GM19025 (cell line): ENCODE data around the gene MBOAT1.

ENCODE experiments used
- ATAC-seq: cut with Tn5 transposase; IDR thresholded peaks from one replicate; pipeline ENCODE4 v1.9.1; 2021; ENCODE audit warnings: mild to moderate bottlenecking, low read depth, moderate library complexity; ENCODE audit not compliant: unreplicated experiment

Gene MBOAT1

DNA sequence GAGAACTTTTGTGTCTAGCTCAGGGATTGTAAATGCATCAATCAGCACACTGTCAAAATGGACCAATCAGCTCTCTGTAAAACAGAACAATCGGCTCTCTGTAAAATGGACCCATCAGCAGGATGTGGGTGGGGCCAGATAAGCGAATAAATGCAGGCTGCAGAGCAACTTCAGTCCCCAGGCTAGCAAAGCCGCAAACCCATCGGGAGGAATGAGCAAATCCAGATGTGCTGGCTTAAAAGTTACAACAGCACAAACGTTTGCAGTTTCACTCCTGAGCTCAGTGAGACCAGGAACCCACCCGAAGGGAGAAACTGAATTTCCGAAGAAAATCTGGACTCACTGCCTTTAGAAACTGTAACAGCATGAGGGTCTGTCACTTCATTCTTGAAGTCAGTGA, 21.9 kb upstream of the MBOAT1 start:
- ATAC-seq = no peak

DNA sequence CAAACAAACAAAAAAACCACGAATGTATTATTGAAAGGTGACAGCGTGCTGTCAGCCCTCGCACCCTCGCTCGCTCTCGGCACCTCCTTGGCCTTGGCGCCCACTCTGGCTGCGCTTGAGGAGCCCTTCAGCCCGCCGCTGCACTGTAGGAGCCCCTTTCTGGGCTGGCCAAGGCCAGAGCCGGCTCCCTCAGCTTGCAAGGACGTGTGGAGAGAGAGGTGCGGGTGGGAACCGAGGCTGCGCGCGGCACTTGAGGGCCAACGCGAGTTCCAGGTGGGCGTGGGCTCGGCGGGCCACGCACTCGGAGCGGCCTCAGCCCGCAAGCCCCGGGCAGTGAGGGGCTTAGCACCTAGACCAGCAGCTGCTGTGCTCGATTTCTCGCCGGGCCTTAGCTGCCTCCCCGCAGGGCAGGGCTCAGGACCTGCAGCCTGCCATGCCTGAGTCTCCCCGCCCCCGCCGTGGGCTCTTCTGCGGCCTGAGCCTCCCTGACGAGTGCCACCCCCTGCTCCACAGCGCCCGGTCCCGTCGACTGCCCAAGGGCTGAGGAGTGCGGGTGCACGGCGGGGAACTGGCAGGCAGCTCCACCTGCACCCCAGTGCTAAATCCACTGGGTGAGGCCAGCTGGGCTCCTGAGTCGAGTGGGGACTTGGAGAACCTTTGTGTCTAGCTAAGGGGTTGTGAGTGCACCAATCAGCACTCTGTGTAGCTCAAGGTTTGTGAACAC, 20.9 kb upstream of the MBOAT1 start:
- ATAC-seq = no peak

DNA sequence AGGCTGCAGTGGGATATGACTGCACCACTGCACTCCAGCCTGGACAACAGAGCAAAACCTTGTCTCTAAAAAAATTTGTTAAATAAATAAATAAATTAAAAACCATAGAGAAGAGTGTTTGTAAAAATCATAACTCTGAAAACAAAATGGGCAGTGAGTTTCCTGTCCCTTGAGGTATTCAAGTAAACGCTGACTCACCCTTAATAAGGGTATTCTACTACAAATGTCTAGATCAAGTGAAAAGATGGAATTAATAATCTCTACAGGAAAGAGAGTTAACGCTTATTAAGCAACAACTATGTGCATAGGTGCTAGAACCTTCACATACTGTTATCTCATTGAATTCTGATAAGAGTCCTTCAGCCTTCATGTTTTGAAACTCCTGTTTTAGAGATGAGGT, 19.9 kb upstream of the MBOAT1 start:
- no peak for ATAC-seq

DNA sequence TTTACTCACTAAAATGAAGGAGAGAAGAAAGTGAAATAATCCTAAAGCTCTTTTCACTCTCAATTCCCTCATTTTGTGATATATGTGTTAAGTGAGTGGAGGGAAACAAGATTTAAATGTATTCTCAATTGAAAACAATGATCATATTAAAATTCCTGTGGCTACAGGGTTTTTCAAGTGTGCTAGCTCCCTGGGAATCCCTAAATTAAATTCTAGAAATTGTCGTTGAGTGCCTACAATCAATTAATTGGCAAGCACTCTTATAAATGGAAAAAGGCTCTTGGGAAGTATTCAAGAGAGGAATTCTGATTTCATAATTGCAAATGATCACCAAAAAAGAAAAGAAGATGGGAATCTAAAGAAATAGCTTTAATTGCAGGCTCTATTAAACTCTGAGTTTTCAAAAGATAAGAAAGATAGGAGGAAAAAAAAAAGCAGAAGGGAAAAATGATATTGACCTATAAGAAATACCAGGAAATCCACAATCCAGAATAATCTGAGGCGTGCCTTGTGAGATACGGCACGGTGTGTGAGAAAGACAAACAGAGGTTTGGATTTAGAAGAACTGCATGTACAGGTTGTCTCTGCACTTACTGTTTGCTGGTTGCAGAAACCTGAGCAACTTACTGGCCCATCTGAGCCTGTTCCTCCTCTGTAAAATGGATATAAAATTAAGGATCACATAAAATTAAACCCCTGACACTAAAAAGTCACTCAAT, 18.3 kb upstream of the MBOAT1 start:
- no peak for ATAC-seq

DNA sequence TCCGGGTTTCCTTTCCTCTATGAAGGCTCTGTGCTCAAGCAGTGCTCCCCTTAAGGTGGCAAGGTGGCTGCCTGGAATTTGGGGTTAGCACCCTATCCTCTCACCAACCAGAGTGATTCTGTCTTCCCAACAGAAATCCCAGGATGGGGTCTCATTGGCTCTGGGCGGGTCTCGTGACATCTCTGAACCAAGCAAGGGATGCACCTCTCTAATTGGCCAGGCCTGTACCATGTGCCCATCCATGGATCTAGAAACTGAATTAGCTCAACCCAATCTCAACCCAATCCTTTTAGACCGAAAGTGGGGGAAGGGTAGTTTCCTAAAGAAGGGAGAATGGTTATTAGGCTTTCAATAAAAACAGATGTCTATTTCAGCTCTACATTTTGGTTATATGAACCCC, 17.6 kb upstream of the MBOAT1 start:
- no peak for ATAC-seq

DNA sequence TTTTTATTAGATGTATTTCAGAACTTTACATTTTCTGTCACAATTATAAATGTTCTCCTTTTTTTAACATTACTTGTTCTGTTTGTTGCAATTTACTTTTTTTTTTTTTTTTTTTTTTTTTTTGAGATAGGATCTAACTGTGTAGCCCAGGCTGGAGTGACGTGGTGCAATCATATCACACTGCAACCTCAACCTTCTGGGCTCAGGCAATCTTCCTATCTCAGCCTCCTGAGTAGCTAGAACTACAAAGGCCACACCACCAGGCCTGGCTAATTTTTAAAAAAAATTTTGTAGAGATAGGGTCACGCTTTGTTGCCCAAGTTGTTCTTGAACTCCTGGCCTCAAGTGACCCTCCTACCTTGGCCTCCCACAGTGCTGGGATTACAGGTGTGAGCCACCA, 15.1 kb upstream of the MBOAT1 start:
- ATAC-seq = no peak

DNA sequence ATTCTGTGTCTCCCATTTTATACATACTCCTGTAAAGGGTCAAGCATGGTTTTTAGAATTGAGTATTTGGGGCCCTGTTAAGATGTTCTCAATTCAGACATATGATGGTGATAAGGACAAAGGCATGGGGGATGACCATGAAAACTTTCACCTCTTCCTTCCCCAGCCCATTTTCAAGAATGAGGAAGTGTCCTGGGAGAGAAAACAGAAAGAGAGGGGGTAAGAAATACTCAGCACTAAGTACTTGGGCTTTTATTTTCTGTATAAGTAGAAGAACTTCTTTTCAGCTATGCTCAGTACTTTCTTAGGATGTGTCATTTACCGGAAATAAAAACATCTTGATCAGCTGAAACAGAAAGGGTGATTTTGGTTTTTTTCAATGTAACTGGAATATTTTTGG, 10.9 kb upstream of the MBOAT1 start:
- no peak for ATAC-seq

DNA sequence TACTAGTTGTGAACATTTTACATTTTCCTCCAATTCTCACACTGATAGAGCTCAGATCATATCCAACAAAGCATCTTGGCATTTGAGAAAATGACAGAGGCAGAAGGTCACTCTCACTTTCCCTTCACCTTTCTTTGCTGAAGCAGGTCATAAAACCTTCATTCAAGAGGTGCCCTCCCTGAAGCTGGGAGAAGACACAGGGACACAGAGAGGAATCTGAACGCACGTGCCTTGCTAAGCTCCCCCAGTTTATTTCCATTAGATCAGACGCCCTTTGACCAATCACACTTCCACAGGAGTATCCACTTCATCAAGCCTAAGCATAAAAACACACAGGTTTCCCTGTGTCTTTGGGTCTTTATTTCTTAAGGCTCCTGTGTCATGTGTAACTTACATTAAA, 9.2 kb upstream of the MBOAT1 start:
- no peak for ATAC-seq

DNA sequence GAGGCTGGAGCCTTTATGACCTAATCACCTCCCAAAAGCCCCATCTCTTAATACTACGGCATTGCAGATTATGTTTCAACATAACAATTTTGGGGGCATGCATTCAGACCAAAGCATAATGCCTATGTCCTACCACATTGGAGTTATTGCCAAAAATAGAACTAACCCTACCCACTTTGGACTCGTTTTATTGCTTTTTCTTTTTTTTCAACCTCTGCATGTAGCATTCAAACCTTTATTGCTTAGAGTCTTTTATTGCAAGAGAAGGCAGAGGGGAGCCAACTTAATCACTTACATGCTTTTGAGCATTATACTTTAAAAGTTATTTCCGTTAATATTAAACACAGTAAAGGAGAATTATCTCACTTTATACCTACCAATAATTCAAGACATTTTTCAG, 8.1 kb upstream of the MBOAT1 start:
- no peak for ATAC-seq

DNA sequence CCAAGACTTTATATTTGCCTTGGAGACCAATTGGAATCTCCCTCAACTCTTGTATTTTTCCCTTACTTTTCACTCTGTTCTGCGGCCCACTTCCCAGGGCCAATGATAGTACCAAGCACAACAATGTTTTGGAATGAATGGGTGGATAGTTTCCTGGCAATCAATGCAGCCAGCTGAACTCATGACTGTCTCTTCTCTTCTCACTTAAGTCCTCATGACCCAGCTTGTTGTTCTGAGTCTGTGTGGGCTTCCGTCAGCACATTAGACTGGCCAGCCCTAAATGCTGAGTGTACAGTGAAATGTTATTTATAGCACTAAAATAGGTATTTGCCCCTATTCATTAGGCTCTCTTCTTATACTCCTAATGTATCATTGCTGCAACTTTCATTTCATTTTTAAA, 5.6 kb upstream of the MBOAT1 start:
- ATAC-seq = no peak

DNA sequence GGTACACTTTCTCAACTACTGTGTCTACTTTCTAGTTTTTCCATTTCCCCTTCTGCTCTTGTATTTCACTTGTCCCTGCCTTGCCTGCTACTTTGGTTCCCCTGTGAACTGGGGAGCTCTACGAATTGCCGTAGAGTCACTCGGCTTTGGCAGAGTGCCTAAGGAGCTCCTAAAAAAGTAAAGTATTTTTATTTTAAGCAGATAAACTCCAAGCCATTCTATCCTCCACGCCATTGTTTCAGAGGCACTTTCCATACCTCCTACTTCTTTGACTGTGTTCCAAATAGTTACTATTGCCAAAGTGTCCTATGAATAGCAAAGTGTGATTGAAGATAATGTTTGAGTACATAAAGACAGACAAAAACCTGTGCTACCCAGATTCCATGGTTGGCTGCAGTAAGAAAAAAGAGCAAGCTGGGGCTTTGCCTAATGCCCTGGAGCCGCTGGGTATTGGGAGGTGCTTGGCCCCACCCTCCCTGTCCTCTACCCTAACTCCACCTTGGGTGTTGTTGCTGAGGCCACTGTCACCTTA, 5.1 kb upstream of the MBOAT1 start:
- no peak for ATAC-seq

DNA sequence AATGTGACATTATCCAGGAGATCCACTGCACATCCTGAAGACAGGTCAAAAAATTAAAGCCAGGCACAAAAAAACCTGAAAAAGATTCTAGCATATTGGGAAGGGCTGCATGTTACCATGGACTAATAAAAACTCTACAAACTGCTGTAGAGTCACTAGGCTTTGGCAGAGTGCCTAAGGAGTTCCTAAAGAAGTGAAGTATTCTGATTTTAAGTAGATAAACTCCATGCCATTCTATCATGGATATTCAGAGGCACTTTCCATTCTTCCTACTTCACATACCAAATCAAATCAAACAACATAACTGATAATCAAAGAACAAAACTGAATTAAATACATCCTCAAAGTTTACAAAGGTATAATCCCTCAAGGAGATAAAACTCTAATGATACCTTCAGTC, 3.0 kb upstream of the MBOAT1 start:
- no peak for ATAC-seq

DNA sequence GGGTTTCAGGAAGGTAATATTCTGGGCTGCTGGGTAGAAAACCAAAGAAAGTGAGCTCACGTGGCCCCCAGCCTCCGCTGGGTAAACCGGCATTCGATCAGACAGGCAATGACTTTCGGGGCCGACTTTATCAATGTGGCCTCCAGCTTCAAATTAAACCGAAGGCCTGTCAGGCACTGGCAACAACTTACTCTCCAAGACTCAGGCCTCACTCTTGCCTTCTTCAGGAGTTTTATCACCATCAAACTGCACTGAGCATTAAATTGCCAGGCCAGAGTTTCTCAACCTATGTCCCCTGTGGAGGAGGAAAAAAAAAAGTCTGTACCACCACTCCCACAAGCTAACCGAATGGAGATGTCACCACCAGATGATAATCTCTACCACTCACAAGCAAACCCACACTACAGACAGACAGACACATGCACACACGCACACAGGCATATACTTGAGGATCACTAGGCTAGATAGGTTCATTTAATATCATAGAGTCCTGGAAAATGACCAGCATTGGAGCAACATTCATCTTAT, 1.1 kb upstream of the MBOAT1 start:
- no peak for ATAC-seq

DNA sequence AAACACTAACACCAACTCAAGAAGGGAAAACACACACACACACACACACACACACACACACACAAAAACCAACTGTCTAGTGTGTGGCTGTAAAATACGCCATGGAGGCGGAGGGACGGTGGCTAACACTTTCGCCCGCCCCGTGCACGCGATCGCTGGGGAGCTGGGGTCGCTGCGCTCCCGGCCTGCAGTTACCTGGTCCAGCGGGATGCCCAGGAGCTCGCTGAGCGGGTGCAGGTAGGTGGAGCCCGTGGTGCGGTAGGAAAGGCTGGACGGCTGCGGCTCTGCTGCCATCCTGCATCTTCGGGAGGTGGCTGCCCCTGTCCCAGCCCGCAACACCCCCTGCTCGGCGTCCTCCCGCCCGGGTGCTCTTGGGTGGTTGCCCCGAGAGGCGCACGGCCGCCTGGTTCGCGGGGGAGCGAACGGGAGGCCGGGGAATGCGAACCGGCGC, 303 bp downstream of the MBOAT1 start:
- ATAC-seq = peak; percentile 26

DNA sequence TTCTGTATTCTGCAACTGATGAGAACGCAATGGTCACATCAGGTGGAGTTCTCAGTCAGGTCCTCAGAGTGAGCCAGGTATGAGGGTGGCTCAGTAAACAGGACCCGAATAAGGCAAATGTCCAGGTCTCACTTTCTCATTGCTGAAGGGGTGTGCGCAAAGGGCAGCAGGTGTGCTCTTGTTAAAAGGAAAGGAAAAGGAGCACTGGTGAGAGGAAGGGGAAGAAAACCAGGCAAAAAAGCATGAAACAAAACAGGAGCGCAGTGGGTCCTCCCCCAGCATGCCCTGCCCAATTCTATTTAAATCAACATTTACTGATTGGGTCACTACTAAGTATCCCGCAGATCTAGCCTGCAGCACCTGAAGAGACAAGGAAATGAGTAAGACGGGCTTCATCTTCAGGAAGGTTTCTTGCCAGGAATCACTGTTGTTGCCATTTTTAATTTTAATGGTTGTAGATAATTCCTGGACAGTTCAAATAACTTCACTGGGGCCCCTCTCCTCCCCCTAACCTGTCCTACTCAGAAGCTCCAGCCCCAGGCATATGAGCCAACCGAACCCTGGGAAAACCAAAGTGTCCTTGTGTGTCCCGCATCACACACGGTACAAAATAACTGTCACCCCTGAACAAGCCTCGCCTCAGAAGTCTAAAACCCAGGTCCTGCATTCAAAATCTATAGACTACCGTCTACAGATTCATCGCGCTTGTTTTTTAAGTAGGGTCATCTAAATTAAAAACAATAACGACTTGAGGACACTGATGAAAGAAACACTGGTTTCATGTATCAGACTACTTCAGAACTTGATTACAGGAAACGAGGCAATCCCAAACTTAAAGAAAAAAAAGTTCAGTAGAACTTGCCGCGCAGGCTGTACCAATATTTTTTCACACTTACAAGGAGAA, 980 bp downstream of the MBOAT1 start:
- no peak for ATAC-seq

DNA sequence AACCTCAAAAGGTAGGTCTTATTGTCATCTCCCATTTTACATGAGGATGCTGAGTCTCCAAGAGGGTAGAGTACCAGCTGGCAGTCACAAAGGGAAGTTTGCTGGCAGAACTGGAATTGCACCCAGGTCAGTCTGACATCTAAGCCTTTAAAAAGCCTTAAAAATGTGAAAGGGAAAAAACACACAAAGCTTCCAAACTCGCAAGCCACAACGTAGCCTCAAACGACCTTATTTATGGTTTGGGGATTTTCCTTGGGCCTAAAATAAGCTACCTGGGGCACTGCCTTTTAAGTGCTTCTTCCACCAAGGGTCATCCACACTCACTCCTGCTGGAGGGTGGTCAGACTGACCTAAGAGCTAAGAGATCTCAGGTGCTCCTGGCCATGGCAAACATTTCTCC, 2.1 kb downstream of the MBOAT1 start:
- ATAC-seq = no peak

DNA sequence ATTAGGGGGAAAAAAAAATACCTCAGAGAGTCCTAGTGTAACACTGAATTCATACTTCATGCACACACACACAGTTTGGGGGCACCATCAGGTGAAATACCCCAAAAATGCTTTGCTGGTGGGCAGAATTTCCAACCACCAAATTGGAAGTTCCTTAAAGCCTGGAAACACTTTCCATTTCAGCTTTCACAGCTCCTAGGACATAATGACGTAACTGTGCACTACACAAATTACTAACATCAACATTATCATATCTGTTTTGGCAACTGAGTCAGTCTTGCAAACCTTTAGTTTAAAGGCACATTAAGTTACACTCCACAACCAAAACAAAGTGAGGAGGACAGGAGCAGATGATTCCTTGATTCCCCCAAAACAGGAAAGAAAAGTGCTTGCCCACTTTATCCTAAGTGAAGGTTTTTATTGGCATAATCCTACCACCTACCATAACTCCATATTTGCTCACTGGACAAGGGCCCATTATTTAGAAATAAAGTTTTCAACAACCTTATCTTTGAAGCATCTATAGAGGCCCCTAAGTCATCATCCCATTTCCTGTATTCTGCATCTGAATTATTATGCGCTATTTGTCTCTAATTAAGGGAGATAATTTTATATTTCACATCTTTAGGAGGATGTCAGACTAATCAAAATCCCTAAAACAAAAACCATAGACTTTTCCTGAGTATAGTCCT, 3.4 kb downstream of the MBOAT1 start:
- no peak for ATAC-seq

DNA sequence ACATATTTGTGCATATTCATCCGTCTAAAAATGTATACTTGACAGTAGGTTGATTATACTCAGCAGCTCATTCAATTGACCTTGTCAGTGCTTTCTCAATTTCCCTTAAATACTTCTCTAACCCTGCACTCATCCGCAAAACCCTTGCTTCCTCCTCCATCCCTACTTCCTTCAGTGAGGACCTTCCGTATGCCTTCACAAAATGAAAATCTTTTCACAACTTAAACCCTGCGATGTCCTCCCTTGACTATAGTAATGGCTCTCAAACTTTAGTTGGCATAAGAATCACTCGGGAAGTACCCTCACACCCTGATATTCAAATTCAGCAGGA, 5.2 kb downstream of the MBOAT1 start:
- no peak for ATAC-seq

DNA sequence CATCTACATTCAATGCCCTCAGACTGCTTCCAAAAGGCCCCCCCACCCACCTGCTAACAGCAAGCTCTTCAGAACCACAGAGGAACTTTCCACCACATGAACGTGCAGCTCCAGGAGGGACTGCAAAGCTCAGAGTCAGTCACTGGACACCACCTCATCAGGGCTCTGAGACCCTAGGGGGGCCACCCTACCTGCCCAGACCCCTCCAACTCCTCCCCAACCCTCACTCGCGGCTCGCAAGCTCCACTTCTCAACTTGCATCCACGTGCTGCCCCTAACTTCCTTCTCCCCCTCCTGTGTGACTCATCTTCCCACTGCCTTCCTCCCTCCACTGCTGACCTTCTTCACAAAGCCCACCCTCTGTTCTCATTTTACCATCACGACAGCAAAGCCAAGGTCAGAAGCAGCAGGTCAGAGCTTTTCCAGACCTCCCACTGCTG, 6.5 kb downstream of the MBOAT1 start:
- no peak for ATAC-seq

DNA sequence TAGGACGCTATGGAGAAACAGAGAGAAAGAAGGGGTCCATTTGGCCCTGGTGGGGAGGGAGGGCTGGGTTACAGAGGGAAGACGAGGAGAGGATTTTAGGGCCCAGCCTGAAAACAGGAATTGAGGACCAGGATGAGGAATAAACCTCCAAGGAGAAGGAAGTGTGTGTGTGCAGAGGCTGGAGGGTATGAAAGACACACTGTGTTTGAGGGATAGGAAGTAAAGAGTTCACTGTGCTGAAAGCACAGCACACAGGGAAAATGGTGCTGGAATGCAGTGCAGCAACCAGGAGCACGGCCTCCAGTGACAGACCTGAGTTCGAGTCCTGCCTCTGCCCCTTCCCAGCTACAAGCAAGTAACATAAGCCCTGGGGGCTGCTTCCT, 7.8 kb downstream of the MBOAT1 start:
- no peak for ATAC-seq
